Naive B cell (primary cell): Measurements from ENCODE around the gene ZBTB17. TPM values are rescaled to one million over a fixed set of nuclear protein-coding genes. Genes with fewer than 3 reads are reported as not detected.
"Not testable (repeated sequence)": the region's sequence is repeated elsewhere in the genome, so short reads cannot be mapped to it uniquely, and the experiment has no call there.

Experiments
- ATAC-seq, 2 donors: fragments of 150-1000 bp; cut with Tn5 transposase; 2 replicates each; pipeline ENCODE4 v1.10.0; 2021; ENCODE audit warnings: low read depth in 2 of 2, mild to moderate bottlenecking in 2 of 2, moderate library complexity in 2 of 2
- DNase-seq: peaks from one replicate; pipeline ENCODE4 v3.0.0; 2022
- H3K27ac Mint-ChIP-seq, 6 donors: one replicate each; pipeline ENCODE4 v1.8.0; 2020 to 2022; ENCODE audit warnings: mild to moderate bottlenecking in 6 of 6, mixed read lengths in 6 of 6, moderate library complexity in 5 of 6, inconsistent platforms in 2 of 6
- H3K27me3 Mint-ChIP-seq, 3 donors: one replicate each; pipeline ENCODE4 v1.8.0; 2021 to 2022; ENCODE audit warnings: mixed read lengths in 3 of 3, mild to moderate bottlenecking in 1 of 3
- H3K36me3 Mint-ChIP-seq, 2 donors: one replicate each; pipeline ENCODE4 v1.8.0; 2020 to 2022; ENCODE audit warnings: mixed read lengths in 2 of 2, inconsistent platforms in 1 of 2, mild to moderate bottlenecking in 1 of 2
- H3K4me1 Mint-ChIP-seq, 3 donors: one replicate each; pipeline ENCODE4 v1.8.0; 2020 to 2022; ENCODE audit warnings: mixed read lengths in 3 of 3, inconsistent platforms in 1 of 3, mild to moderate bottlenecking in 1 of 3, moderate library complexity in 1 of 3
- H3K4me3 Mint-ChIP-seq, 8 donors: one replicate each; pipeline ENCODE4 v1.8.0; 2020 to 2022; ENCODE audit warnings: mild to moderate bottlenecking in 8 of 8, mixed read lengths in 8 of 8, moderate library complexity in 8 of 8, inconsistent platforms in 2 of 8
- H3K9me3 Mint-ChIP-seq, 7 donors: one replicate each; pipeline ENCODE4 v1.8.0; 2020 to 2022; ENCODE audit warnings: mixed read lengths in 7 of 7, mild to moderate bottlenecking in 5 of 7, inconsistent platforms in 2 of 7, moderate library complexity in 1 of 7
- polyA plus RNA-seq, 6 donors: library from polyadenylated mRNA; unstranded; fragments of 300-500 nt; fragmentation: Illumina TruSeq; gene quantifications; one replicate each; pipeline ENCODE4 v1.2.3, GENCODE V29; 2021; ENCODE audit warnings: low read depth in 6 of 6

The ZBTB17 gene
- 10 to 100 TPM in 3 of 6 donors, 1 to 10 TPM in 3; 3.6 to 34.9 (median 10.0) TPM for polyA plus RNA-seq

- H3K36me3 Mint-ChIP-seq, result peaks cover 0 to 13% of the 10 kb centered on the region in 2 donors
- peak within 1 kb of the TSS; percentile 87 to 98 (median 94) for H3K27ac Mint-ChIP-seq
- H3K4me3 Mint-ChIP-seq, result peak within 1 kb of the TSS; percentile 87 to 97 (median 96)
- peak; percentile 92 for DNase-seq
- peak; percentile 85 to 90 for ATAC-seq
- peaks cover 27 to 43% (median 38%) of the 10 kb centered on the region in 3 donors for H3K4me1 Mint-ChIP-seq
- H3K27me3 Mint-ChIP-seq, result peaks cover 0 to 3% (median 0%) of the 10 kb centered on the region in 3 donors
- H3K9me3 Mint-ChIP-seq, result peaks cover 0 to 1% (median 0%) of the 10 kb centered on the region in 7 donors
These were observed at the start of gene ZBTB17 for GRCh38 chr1:15975805-15976680. ZBTB17 (minus strand) TSS chr1:15976101; CDS start chr1:15948495, 27,606 bp downstream.

GRCh38 chr1:16023050-16023653, 47.3 kb upstream of the ZBTB17 start:
- no peak for ATAC-seq
- Mint-ChIP-seq H3K9me3 (no peaks in the 10 kb centered on the region), H3K4me1 (peaks cover 3 to 10% (median 4%) of the 10 kb centered on the region in 3 donors), H3K27me3 (peaks cover 5 to 39% (median 23%) of the 10 kb centered on the region in 3 donors), H3K36me3 (no peaks in the 10 kb centered on the region), H3K4me3 (no peak overlapping the region), H3K27ac (no peak overlapping the region)
- DNase-seq, result no peak

DNA sequence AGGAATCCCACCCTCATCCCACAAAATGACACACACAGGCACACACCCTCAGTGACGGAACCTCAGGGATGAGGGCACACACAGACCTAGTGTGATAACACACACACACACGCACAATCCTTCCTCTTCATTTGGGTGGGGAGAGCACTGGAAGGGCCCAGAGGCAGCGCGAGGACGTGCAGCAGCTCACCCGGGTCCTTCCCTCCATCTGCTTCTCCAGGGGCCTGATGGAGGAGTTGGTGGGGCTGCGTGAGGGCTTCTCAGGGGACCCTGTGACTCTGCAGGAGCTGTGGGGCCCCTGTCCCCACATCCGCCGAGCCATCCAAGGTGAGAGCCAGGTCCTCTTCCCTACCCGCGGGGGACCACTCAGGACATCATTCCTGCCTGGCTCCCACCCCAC, 46.5 kb upstream of the ZBTB17 start:
- Mint-ChIP-seq H3K27ac (peak overlapping the region in 1 of 6 donors; percentile 80), H3K4me3 (no peak overlapping the region), H3K36me3 (no peaks in the 10 kb centered on the region), H3K4me1 (peaks cover 0 to 6% (median 3%) of the 10 kb centered on the region in 3 donors), H3K27me3 (peaks cover 0 to 31% (median 18%) of the 10 kb centered on the region in 3 donors), H3K9me3 (no peaks in the 10 kb centered on the region)
- no peak for DNase-seq
- ATAC-seq, result no peak

DNA sequence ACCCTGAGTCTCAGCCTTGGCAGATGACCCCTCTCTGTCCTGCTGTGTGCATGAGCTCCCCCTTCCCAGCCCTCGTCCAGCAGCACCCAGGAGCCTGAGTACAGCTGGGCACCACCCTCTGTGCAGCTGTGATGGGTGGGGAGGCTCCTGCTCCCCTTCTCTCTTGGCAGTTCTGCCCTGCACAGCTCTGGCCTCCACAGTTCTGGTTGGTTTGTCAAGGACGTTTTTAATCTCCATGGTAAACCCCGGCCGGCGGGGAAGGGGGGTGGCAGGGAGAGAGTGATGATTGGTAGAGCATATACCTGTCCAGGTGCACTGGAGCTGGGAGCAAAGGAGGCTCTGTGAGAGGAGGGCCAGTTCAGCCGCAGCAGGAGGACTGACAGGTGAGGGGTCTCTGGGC, 45.8 kb upstream of the ZBTB17 start, which contains the start of gene CLCNKA:
TSS of gene CLCNKA (plus strand) at position 356 of the 400 bp plus-strand sequence. CDS start 584 bp downstream, outside the sequence.
- peak within 1 kb of the TSS in 2 of 6 donors; percentile 52 to 80 for H3K27ac Mint-ChIP-seq
- ATAC-seq, result no peak
- no peaks in the 10 kb centered on the region for H3K36me3 Mint-ChIP-seq
- H3K4me1 Mint-ChIP-seq, result peaks cover 0 to 3% (median under 1%) of the 10 kb centered on the region in 3 donors
- no peak for DNase-seq
- peaks cover 0 to 29% (median 18%) of the 10 kb centered on the region in 3 donors for H3K27me3 Mint-ChIP-seq
- no peak within 1 kb of the TSS for H3K4me3 Mint-ChIP-seq
- H3K9me3 Mint-ChIP-seq, result no peaks in the 10 kb centered on the region

DNA sequence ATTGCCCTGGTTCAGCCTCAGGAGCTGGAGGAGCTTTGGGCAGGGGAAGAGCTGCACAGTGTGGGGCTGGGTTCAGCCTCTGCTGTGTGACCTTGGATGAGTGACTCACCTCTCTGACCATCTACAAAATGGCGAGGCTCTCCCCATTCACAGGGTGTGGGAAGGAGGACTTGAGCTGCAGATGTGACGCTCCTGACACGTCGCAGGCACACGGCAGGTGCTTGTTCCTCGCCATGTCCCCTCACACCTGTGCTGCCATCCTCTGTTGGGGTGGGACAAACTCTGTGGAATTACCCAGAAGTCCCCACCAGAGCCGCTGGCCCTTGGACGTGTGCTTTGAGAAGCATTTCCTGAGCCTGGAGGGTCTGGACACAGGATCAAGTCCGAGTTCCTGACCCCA, 45.0 kb upstream of the ZBTB17 start:
- not testable (repeated sequence) for H3K27ac Mint-ChIP-seq, H3K9me3 Mint-ChIP-seq
- H3K27me3 Mint-ChIP-seq, result peaks cover 0 to 29% (median 18%) of the 10 kb centered on the region in 3 donors

DNA sequence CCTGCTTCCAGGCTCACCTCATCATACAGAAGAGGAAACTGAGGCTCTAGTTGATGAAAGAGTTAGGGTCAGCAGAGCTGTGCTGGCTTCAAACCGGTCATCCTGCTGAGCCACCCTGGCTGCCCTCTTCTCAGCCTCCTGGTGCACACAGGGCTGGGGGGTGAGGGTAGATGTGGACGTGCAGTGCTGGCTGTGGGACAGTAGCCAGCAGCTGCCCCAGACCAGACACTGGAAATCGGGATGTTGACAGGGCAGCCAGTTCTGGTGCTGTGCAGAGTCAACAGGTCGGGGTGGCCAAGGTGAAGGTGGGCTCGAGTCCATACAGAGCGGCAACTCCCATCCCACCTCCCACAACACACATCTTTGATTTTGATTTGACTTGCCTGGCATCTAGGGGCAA, 44.4 kb upstream of the ZBTB17 start:
- H3K4me1 Mint-ChIP-seq, result peaks cover under 1 to 4% (median 3%) of the 10 kb centered on the region in 3 donors

More for the DNA sequence above, 45.0 kb upstream of the ZBTB17 start:
- ATAC-seq, DNase-seq, H3K4me1 Mint-ChIP-seq, H3K4me3 Mint-ChIP-seq, H3K36me3 Mint-ChIP-seq: not testable (repeated sequence)

GRCh38 chr1:16019644-16020277, 43.9 kb upstream of the ZBTB17 start:
- DNase-seq, result no peak
- peak overlapping the region in 2 of 6 donors; percentile 8 to 73 for H3K27ac Mint-ChIP-seq

More for the DNA sequence above, 44.4 kb upstream of the ZBTB17 start:
- Mint-ChIP-seq H3K4me3 (no peak overlapping the region), H3K27me3 (peaks cover 0 to 34% (median 18%) of the 10 kb centered on the region in 3 donors), H3K36me3 (no peaks in the 10 kb centered on the region), H3K9me3 (no peaks in the 10 kb centered on the region), H3K27ac (no peak overlapping the region)
- ATAC-seq (no peak), DNase-seq (no peak)

DNA sequence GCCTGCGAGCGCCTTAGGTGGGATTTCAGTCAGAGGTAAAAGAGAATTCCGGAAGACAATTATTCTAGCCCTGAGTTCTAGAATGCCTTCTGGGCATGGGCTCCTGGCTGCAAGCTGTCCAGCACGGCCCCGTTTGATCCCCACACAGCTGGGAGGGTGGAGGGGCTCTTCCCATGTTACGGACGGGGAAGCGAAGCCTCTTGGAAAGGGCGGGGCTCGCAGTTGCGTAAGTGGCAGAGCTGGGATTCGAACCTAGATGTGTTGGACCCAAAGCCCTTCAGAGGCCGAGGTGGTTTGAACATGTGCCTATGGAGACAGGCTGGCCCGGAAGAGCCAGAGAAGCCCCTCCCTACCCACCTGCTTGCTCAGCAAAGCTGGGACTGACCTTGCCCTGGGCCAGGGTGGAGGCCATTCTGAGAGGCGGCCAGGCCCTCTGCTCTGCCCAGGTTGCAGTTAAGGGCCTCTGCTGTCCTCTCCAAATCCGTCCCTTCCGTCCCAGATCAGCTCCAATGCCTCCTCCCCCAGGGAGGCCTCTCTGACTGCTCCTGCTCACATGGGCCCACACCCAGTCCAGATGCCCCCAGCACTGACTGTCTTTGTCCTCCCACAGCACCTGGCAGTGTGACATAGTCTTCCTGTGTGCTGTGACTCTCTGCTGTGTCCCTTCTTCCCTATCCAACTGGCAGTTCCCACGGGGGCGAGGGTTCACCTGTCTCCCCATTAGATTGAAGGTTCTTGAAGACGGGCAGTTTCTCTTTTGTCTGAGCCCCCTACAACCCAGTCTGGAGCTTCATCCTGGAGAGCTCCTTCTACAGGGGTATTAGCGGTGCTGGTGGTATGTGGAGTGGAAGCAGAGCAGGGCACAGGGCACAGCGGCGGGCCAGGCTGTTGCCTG, 43.1 kb upstream of the ZBTB17 start:
- Mint-ChIP-seq H3K4me1 (peaks cover 12 to 18% (median 14%) of the 10 kb centered on the region in 3 donors), H3K27me3 (peaks cover 0 to 29% (median 18%) of the 10 kb centered on the region in 3 donors), H3K27ac (peak overlapping the region in 2 of 6 donors; percentile 8 to 92), H3K36me3 (no peaks in the 10 kb centered on the region), H3K9me3 (no peaks in the 10 kb centered on the region), H3K4me3 (no peak overlapping the region)
- DNase-seq, result no peak
- no peak for ATAC-seq

More at GRCh38 chr1:16019644-16020277, 43.9 kb upstream of the ZBTB17 start:
- Mint-ChIP-seq H3K4me1 (peaks cover 4 to 10% (median 6%) of the 10 kb centered on the region in 3 donors), H3K36me3 (no peaks in the 10 kb centered on the region), H3K27me3 (peaks cover 0 to 36% (median 18%) of the 10 kb centered on the region in 3 donors), H3K4me3 (no peak overlapping the region), H3K9me3 (no peaks in the 10 kb centered on the region)
- no peak for ATAC-seq

DNA sequence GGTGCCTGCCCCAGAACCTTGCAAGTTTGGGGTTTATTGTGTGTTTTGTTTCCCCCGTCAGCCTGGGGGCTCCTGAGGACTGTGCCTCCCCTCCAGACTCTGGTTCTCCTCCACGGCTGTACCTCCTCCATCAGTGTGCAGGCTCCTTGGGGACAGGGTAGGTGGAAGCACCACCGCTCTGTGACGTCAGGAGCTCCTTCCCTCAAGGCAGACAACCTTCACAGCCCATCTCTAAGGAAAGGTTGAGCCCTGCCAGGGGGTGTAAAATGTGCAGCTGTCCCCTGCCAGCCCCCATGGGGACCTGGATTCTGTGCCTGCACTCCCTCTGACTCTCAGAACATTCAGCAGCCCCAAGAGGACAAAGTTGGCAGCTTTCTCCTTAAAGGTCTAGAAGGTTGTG, 42.4 kb upstream of the ZBTB17 start:
- H3K4me3 Mint-ChIP-seq, result no peak overlapping the region
- DNase-seq, result no peak
- H3K36me3 Mint-ChIP-seq, result no peaks in the 10 kb centered on the region
- no peaks in the 10 kb centered on the region for H3K9me3 Mint-ChIP-seq
- H3K4me1 Mint-ChIP-seq, result peaks cover 15 to 25% (median 19%) of the 10 kb centered on the region in 3 donors
- H3K27ac Mint-ChIP-seq, result no peak overlapping the region
- ATAC-seq, result no peak
- H3K27me3 Mint-ChIP-seq, result peaks cover 0 to 27% (median 18%) of the 10 kb centered on the region in 3 donors

GRCh38 chr1:16017461-16018303, 41.8 kb upstream of the ZBTB17 start, which contains the start of gene HSPB7:
HSPB7 (minus strand) TSS chr1:16018043; CDS start chr1:16017963, 80 bp downstream.
- peaks cover 0 to 25% (median 15%) of the 10 kb centered on the region in 3 donors for H3K27me3 Mint-ChIP-seq
- no peak for DNase-seq
- no peak within 1 kb of the TSS for H3K4me3 Mint-ChIP-seq
- no peak for ATAC-seq
- no peaks in the 10 kb centered on the region for H3K36me3 Mint-ChIP-seq
- peak within 1 kb of the TSS in 1 of 6 donors; percentile 44 for H3K27ac Mint-ChIP-seq
- peaks cover 15 to 27% (median 19%) of the 10 kb centered on the region in 3 donors for H3K4me1 Mint-ChIP-seq
- H3K9me3 Mint-ChIP-seq, result no peaks in the 10 kb centered on the region

DNA sequence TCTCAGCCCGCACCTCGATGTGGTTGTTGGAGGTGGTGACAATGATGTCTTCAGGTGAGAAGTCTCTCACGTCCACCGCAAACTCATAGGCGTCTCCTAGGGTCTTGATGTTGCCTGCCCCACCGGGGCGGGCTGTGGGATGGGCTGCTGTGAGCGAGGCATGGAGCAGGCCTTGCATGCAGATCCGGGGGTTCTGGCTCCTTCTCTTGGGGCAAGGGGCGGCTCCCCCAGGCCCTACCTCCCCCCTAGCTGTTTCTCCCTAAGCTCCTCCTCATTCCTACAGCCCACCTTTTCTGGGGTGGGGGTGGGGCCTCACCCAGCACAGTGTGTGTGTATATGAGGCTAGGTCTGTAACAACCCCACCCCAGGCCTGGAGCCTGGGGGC, 41.2 kb upstream of the ZBTB17 start:
- no peak for ATAC-seq
- peaks cover 15 to 32% (median 25%) of the 10 kb centered on the region in 3 donors for H3K4me1 Mint-ChIP-seq
- no peak for DNase-seq
- H3K27ac Mint-ChIP-seq, result no peak overlapping the region
- peaks cover 0 to 20% (median 9%) of the 10 kb centered on the region in 3 donors for H3K27me3 Mint-ChIP-seq
- no peak overlapping the region for H3K4me3 Mint-ChIP-seq
- H3K36me3 Mint-ChIP-seq, result no peaks in the 10 kb centered on the region
- no peaks in the 10 kb centered on the region for H3K9me3 Mint-ChIP-seq
